Natural killer cell (primary cell): ENCODE measurements around the gene C2orf49. TPM values are rescaled to one million over a fixed set of nuclear protein-coding genes. Genes with fewer than 3 reads are reported as not detected.

Experiments used
- ATAC-seq, 3 donors: fragments of 150-1000 bp in 2 of 3; fragments of 200-7000 bp in 1 of 3; cut with Tn5 transposase; 1 replicate in 1 of 3; 2 replicates in 2 of 3; pipeline ENCODE4 v1.10.0; 2021; ENCODE audit warnings: mild to moderate bottlenecking in 2 of 3, moderate library complexity in 2 of 3
- DNase-seq, 2 donors: peaks; one replicate each; pipeline versions ENCODE4 v3.0.0 to v3.0.0-alpha.2; 2013 to 2021; ENCODE audit warnings: mixed read lengths in 1 of 2
- H3K27ac ChIP-seq: one replicate; pipeline ENCODE4 v1.5.1; 2013; ENCODE audit warnings: mild to moderate bottlenecking, low read length
- H3K27me3 ChIP-seq: one replicate; pipeline ENCODE4 v1.6.1; 2013; ENCODE audit warnings: low read length; ENCODE audit not compliant: control insufficient read depth, insufficient read depth
- H3K36me3 ChIP-seq: one replicate; pipeline ENCODE4 v1.6.1; 2013; ENCODE audit warnings: low read length; ENCODE audit not compliant: control insufficient read depth, insufficient read depth
- H3K4me1 ChIP-seq: one replicate; pipeline ENCODE4 v1.6.1; 2013; ENCODE audit warnings: low read length; ENCODE audit not compliant: control insufficient read depth, insufficient read depth
- H3K4me3 ChIP-seq: one replicate; pipeline ENCODE4 v1.5.1; 2013; ENCODE audit warnings: low read length
- H3K9me3 ChIP-seq: one replicate; pipeline ENCODE4 v1.6.1; 2013; ENCODE audit warnings: low read length; ENCODE audit not compliant: control insufficient read depth, insufficient read depth
- H3K27ac Mint-ChIP-seq, 2 donors: one replicate each; pipeline ENCODE4 v1.8.0; 2022; ENCODE audit warnings: mild to moderate bottlenecking in 2 of 2, mixed read lengths in 2 of 2, moderate library complexity in 1 of 2
- H3K27me3 Mint-ChIP-seq, 2 donors: one replicate each; pipeline ENCODE4 v1.8.0; 2022; ENCODE audit warnings: low read depth in 2 of 2, mixed read lengths in 2 of 2
- H3K36me3 Mint-ChIP-seq: one replicate; pipeline ENCODE4 v1.8.0; 2022; ENCODE audit warnings: mixed read lengths
- H3K4me1 Mint-ChIP-seq, 2 donors: one replicate each; pipeline ENCODE4 v1.8.0; 2022; ENCODE audit warnings: mixed read lengths in 2 of 2
- H3K4me3 Mint-ChIP-seq: one replicate; pipeline ENCODE4 v1.8.0; 2022; ENCODE audit warnings: mild to moderate bottlenecking, moderate library complexity, mixed read lengths
- H3K9me3 Mint-ChIP-seq, 2 donors: one replicate each; pipeline ENCODE4 v1.8.0; 2022; ENCODE audit warnings: mixed read lengths in 2 of 2
- CTCF ChIP-seq: fragments of 200-600 bp; IDR thresholded peaks from one replicate; pipeline ENCODE4 v1.8.0; 2022; ENCODE audit warnings: antibody characterized with exemption
- WGBS: methylation state at CpG from one replicate; pipeline ENCODE4 v1.1.7; 2013; ENCODE audit warnings: missing lambda C conversion rate; ENCODE audit not compliant: insufficient coverage; 5-methylcytosine and 5-hydroxymethylcytosine counted together
- intact Hi-C: fragments of 100-400 bp; cut with micrococcal nuclease; formaldehyde crosslinking; loops from one replicate; pipeline ENCODE4 v1.14.2; 2022
- total RNA-seq, 4 donors: library from RNA; stranded (reverse); fragments of 120-200 nt in 1 of 4; gene quantifications; one replicate each; pipeline versions ENCODE4 v1.2.3 to v1.2.4, GENCODE V29; 2013 to 2022

The C2orf49 gene
- total RNA-seq, 3 donors from 2014 or later (not counting 1 experiment from before 2014, with no cell fraction given) = 19.4 to 23.5 (median 23.2) TPM

- Mint-ChIP-seq H3K27me3 (peaks cover 34 to 42% of the 10 kb centered on the region in 2 donors), H3K36me3 (no peaks in the 10 kb centered on the region), H3K27ac (no peak overlapping the region), H3K4me3 (no peak overlapping the region), H3K4me1 (peaks cover 0 to 6% of the 10 kb centered on the region in 2 donors), H3K9me3 (no peaks in the 10 kb centered on the region)
- intact Hi-C loops = no loop called here
- peaks cover 14% of the 10 kb centered on the region for H3K27me3 ChIP-seq
- no peak for TF ChIP-seq CTCF
- H3K4me3 ChIP-seq = no peak overlapping the region
- DNase-seq (peak in 1 of 2 donors; percentile 22), ATAC-seq (no peak)
- H3K9me3 ChIP-seq = no peaks in the 10 kb centered on the region
- H3K27ac ChIP-seq = no peak overlapping the region
- H3K36me3 ChIP-seq = no peaks in the 10 kb centered on the region
- H3K4me1 ChIP-seq = peaks cover 14% of the 10 kb centered on the region
- 92% methylated on average over 11 of the region's 13 CpGs for WGBS
These were observed 59.8 kb downstream of the C2orf49 start for GRCh38 chr2:105397025-105397722.

- Histone ChIP-seq H3K9me3 (no peaks in the 10 kb centered on the region), H3K27me3 (peaks cover 14% of the 10 kb centered on the region), H3K4me3 (no peak overlapping the region), H3K27ac (no peak overlapping the region), H3K4me1 (peaks cover 14% of the 10 kb centered on the region), H3K36me3 (no peaks in the 10 kb centered on the region)
- ATAC-seq (no peak), DNase-seq (no peak)
- Mint-ChIP-seq H3K4me3 (peak overlapping the region; percentile 70), H3K9me3 (no peaks in the 10 kb centered on the region), H3K27ac (peak overlapping the region in 1 of 2 donors; percentile 74), H3K4me1 (peaks cover 0 to 6% of the 10 kb centered on the region in 2 donors), H3K36me3 (no peaks in the 10 kb centered on the region), H3K27me3 (peaks cover 31 to 39% of the 10 kb centered on the region in 2 donors)
- intact Hi-C loops = no loop called here
- 54% methylated on average over 5 of the region's 6 CpGs for WGBS
- no peak for TF ChIP-seq CTCF
These were observed 60.6 kb downstream of the C2orf49 start for GRCh38 chr2:105397953-105398335.

- 2% methylated on average over 74 of the region's 74 CpGs for WGBS
- intact Hi-C loops = no loop called here
- Mint-ChIP-seq H3K4me3 (peak within 1 kb of the TSS; percentile 73), H3K36me3 (no peaks in the 10 kb centered on the region), H3K4me1 (peaks cover 0 to 6% of the 10 kb centered on the region in 2 donors), H3K9me3 (no peaks in the 10 kb centered on the region), H3K27ac (peak within 1 kb of the TSS in 1 of 2 donors; percentile 74), H3K27me3 (peaks cover 31 to 43% of the 10 kb centered on the region in 2 donors)
- Histone ChIP-seq H3K9me3 (no peaks in the 10 kb centered on the region), H3K4me3 (peak within 1 kb of the TSS; percentile 43), H3K27ac (no peak within 1 kb of the TSS), H3K36me3 (no peaks in the 10 kb centered on the region), H3K27me3 (peaks cover 14% of the 10 kb centered on the region), H3K4me1 (peaks cover 14% of the 10 kb centered on the region)
- peak; percentile 24 for TF ChIP-seq CTCF
- DNase-seq (peak; percentile 52 to 85), ATAC-seq (peak; percentile 91 to 99 (median 98))
These were observed 61.2 kb downstream of the C2orf49 start, which contains the start of gene FHL2 for GRCh38 chr2:105398336-105399206. Gene FHL2 (minus strand): TSS chr2:105399051. CDS start chr2:105386516, 12,535 bp downstream.

Other genes starting within 250 kb of the C2orf49 start
- gene GPR45, start 95.8 kb upstream of the C2orf49 start, total RNA-seq = not detected
- 10 to 100 TPM; 22.7 to 31.8 (median 27.7) TPM for gene TGFBRAP1, start 7.8 kb upstream of the C2orf49 start, total RNA-seq
- 1 to 10 TPM in 1 of 3 donors, under 1 TPM in 2; 0.26 to 1.3 (median 0.84) TPM for gene FHL2, start 61.5 kb downstream of the C2orf49 start, total RNA-seq